ENCODE results near the gene DYNLRB1.
A peak's percentile ranks its signal among the peaks of the same experiment; 100 is the strongest.

The DYNLRB1 gene

GRCh38 chr20:34534391-34535165 is 18.4 kb downstream of the DYNLRB1 start:
- no peak for DNase-seq (ENCODE audit: low spot score)

- DNase-seq (ENCODE audit: low spot score), result no peak
Measured at GRCh38 chr20:34535301-34535840, 19.1 kb downstream of the DYNLRB1 start.

- DNase-seq (ENCODE audit: low spot score), result no peak
Measured at GRCh38 chr20:34535857-34536256, 19.6 kb downstream of the DYNLRB1 start.

- DNase-seq (ENCODE audit: low spot score), result no peak
Measured at GRCh38 chr20:34536798-34537394, 20.7 kb downstream of the DYNLRB1 start.

- DNase-seq (ENCODE audit: low spot score), result no peak
Measured at GRCh38 chr20:34537651-34538050, 21.4 kb downstream of the DYNLRB1 start.

DNA sequence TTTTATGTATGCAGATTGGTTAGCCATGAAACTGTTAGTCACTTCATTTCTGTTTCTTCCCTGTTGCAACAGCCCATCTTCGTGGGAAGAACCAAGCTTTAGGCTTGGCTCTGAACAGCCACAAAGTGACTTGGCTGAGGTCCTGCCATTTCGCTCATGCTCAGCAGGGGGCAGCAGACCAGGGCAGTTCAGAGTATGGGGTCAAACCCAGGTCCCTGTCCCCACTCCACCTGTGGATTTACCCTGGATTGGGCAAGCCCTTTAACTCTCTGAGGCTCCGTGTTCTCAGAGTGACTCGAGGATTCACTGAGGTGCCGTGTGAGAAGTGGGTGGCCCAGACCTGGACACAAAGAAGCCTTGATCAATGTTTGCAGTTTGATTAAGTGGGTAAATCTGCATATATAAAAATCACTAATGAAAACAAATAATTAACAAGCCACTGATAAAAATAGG is 22.5 kb downstream of the DYNLRB1 start:
- peak; percentile 63 for DNase-seq (ENCODE audit: low spot score)

- no peak for DNase-seq (ENCODE audit: low spot score)
Measured at GRCh38 chr20:34539756-34540155, 23.5 kb downstream of the DYNLRB1 start.

DNA sequence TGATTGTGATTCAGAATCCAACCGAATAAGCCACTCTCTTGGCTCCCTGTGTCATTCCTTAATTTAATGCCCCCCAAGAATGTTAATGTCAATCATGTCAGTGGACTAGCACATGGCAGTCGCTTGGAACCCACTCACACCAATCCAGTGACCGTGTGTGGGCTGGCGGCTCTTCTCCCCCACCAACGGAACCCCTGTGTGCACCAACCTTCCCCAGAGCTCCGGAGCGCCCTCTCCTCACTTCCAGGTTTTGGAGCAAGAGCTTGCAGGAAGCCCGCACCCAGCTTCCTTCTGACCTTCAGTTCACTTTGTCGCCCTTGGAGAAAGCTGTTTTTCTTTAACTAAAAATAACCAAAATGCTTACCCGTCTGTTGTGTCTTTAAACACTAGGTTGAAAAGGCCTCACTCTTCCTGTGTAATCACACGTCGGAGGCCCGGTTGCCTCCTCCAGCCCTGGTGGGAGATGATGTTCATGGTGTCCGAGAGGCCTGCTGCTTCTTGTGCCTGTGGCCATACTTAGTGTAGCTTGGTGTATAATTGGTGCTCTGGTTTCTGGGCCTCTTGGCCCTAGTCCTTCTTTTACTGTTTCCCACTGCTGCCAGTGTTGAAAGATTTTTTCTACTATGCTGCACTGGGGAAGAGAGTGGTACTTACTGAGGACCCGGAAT is 24.5 kb downstream of the DYNLRB1 start:
- DNase-seq (ENCODE audit: low spot score), result no peak

DNA sequence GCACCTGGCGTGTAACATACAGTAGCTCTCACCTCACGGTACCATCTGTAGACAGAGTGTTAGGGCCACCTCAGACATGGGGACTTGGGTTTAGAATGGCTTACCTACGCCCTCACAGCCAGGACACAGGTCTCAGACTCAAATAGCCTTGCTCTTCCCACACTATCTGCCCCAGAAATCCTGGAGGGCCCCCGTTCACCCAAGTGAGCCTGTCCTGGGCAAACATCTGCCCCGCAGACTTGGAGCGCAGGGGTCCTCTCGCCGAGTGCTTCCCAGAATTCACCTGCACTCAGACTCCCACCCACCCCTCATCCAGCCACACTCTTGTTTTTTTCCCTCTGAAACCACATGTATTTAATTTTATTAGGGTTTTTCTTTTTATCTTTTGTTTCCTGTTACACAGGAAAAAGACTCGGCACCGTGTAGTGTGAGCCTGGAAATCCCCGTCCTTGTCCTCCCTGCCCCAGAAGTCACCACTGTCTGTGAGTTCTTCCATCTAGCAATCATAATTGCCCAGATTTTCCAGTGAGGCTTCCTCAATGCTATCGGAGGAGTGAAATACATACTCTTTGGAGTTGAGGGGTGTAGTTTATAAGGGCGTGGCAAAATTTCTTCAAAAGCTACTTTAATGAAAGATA is 25.2 kb downstream of the DYNLRB1 start:
- no peak for DNase-seq (ENCODE audit: low spot score)

GRCh38 chr20:34541917-34542316 is 25.7 kb downstream of the DYNLRB1 start:
- no peak for DNase-seq (ENCODE audit: low spot score)

DNA sequence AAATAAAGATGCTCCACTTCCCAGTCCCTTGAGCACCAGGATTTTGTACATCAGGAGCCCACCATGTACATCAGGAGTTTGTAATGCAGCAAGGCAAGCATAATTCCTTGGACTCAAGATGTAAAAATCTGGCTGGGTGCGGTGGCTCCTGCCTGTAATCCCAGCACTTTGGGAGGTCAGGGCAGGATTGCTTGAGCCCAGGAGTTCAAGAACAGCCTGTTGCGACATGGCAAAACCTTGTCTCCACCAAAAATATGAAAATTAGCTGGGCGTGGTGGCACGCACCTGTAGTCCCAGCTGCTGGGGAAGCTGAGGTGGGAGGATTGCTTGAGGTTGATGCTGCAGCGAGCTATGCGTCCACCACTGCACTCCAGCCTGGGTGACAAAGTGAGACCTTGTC is 26.2 kb downstream of the DYNLRB1 start:
- DNase-seq (ENCODE audit: low spot score), result no peak

GRCh38 chr20:34543463-34544056 is 27.3 kb downstream of the DYNLRB1 start:
- DNase-seq (ENCODE audit: low spot score), result no peak

DNA sequence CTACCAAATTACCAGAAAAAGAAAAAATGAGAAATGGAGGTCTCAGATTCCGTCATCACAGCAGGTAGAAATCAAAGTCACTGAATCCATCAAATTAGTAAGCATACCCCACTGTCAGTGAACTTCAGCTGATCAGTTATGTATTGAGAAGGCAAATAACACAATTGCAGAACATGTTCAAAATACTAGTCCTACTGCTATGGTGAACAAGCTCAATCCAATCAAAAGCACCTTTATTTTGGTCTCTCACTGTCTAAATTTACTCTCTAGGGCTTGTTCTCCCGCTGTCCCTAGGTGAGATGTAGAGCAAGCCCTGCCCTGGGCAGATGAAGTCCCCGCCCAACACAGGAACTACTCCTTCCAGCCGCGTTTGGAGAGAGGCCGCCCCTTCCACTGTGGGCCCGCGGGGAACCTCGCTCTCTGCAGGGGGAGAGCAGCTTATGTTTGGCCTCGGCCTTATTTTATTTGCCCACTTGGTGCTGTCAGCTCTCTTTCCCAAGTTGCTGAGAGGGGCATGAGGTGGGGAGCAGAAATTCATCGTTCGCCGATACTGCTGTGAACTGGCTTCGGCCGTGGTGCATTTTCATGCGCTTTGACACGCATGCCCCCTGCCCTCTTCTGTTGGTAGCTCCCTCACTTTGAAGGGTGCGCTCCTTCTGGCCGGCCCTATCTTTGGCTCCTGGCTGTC is 28.0 kb downstream of the DYNLRB1 start:
- DNase-seq (ENCODE audit: low spot score), result no peak

DNA sequence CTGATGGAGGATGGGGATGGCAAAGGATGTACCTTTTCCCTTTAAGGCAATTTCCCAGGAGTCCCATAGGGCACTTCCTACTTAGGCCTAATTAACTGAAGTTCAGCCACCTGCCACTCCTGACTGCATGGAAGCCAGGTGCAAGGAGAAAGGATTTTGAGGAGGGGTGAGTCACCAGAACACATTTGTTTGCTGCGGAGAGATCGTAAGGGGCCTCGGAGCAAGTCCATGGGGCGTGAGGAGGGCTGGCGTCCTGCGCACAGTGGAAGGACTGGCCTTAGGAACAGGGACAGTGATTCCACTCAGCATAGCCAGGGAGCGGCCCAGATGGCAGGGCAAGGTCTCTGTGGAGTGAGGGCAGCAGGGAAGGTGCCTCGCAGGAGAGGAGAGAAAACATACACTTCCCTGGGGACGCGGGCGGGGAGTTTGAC is 30.5 kb downstream of the DYNLRB1 start:
- no peak for DNase-seq (ENCODE audit: low spot score)

DNA sequence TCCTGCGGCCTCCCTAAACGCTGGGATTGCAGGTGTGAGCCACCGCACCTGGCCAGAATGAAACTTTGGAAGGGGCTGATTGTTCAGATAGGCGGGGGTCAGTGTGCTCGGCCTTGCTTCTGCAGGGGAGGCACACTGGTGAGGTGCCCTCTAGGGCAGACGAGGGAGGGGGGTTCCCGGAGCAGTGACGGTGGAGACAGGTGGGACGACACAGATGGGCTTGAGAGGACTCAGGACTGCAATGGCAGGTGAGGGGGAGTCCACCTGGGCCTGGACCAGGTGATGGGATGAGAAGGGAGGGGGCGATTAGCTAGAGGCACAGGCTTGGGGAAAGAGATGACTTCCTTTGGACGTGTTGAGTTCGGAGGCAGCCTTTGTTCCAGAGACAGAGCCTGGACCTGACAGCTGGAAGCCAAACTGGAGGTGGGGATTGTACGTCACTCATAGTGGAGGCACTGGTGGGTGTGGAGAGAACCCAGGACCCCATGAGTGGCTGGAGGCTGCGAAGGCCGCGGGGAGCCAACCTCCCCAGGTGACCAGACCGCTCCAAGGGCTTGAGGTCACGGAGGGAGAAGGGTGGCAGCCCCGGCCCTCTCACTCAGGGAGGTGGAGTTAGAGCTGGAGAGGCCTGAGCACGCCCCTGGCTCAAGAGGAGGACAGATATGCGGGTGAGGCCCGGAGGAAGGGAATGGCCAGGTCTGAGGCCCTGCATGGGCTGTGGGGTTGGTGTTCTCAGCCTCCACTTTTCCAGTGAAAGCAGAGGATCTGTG is 31.8 kb downstream of the DYNLRB1 start:
- no peak for DNase-seq (ENCODE audit: low spot score)

DNA sequence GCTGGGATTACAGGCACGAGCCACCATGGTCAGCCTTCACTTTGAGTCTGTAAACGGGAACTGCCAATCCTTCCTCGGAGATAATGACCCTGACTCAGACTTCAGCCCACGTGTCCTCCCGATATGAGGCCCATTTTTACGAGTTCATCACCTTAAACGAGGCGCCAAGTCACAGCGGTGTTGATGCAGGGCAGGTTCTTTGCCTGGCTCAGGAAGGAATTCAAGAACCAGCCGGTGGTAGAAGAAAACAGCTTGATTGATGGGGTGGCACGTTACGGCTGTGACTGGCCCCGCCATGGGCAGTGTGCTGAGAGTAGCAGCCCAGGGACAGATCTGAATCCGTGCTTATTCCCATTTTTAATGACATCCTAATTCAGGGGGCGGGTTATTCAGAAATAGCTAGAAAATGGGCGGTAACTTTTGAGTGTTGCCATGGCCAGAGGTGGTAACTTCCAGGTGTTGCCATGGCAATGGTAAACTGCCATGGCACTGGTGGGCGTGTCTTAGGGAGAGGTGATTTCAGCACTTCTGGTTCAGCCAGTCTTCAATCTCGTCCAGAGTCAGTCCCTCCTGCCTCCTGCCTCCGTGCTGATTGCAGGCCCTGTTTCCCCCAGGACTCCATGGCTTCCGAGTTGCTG is 33.2 kb downstream of the DYNLRB1 start:
- DNase-seq (ENCODE audit: low spot score), result no peak

DNA sequence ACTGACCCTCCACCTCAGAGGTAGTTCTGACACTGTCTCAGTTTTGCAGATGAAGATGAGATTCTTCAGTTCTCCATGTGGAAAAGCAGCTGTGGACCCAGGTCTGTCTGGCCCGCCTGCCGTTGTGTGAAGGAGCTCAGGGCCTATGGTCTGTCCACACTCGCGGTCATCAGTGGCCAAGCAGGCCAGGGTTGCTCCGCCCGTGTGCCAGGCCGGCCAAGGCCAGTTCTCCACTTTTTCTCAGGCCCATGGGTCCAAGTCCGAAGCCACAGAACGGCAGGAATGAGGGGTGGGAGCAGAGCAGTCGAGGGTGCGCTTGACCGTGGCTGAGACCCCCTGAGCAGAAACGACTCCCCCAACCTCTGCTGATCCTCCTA is 33.7 kb downstream of the DYNLRB1 start:
- no peak for DNase-seq (ENCODE audit: low spot score)

GRCh38 chr20:34552569-34552968 is 36.3 kb downstream of the DYNLRB1 start:
- no peak for DNase-seq (ENCODE audit: low spot score)

GRCh38 chr20:34553366-34553867 is 37.2 kb downstream of the DYNLRB1 start:
- DNase-seq (ENCODE audit: low spot score), result no peak

- no peak for DNase-seq (ENCODE audit: low spot score)
Measured at GRCh38 chr20:34557936-34558319, 41.7 kb downstream of the DYNLRB1 start.

Measured in hepatic stellate cell (primary cell).